ENCODE data around the gene TENT5C. TPM values are rescaled to one million over a fixed set of nuclear protein-coding genes. Genes with fewer than 3 reads are reported as not detected.

Gene TENT5C
- total RNA-seq, 1 experiment from 2014 or later: 1.4 TPM

GRCh38 chr1:117606649-117607430 is 992 bp downstream of the TENT5C start:
- intact Hi-C loops (cut with micrococcal nuclease): no loop called here
- Histone ChIP-seq H3K79me2 (ENCODE audit: insufficient read depth, low read length) (no peaks in the 10 kb centered on the region), H3K9ac (ENCODE audit: low read length) (peak overlapping the region; percentile 42; the same call in 1 of the 2 replicates), H3K4me3 (replicated peaks in 1 of 2; ENCODE audit: low read depth in 1 of 2, low read length in 2 of 2) (peak overlapping the region; percentile 61 to 71), H4K20me1 (ENCODE audit: insufficient read depth) (no peaks in the 10 kb centered on the region), H3K27me3 (ENCODE audit: insufficient read depth, low read length) (no peaks in the 10 kb centered on the region; the same call in 1 of the 2 replicates), H3K36me3 (ENCODE audit: control insufficient read depth in 1 of 2, insufficient read depth in 2 of 2, low read length in 2 of 2) (no peaks in the 10 kb centered on the region), H3K4me2 (ENCODE audit: low read length) (peak overlapping the region; percentile 97), H3K9me3 (ENCODE audit: control insufficient read depth in 1 of 2, insufficient read depth in 1 of 2, low read depth in 1 of 2, low read length in 2 of 2) (no peaks in the 10 kb centered on the region), H3K4me1 (ENCODE audit: control insufficient read depth in 1 of 2, insufficient read depth in 2 of 2, low read length in 2 of 2) (peaks cover 5 to 17% of the 10 kb centered on the region in 2 experiments; a peak in 3 of 4 replicates), H3K27ac (ENCODE audit: low read depth, low read length) (no peak overlapping the region), H3K9me2 (ENCODE audit: insufficient read depth) (no peaks in the 10 kb centered on the region), H2AFZ (ENCODE audit: low read depth, low read length, poor library complexity, severe bottlenecking) (no peak overlapping the region)
- CTCF ChIA-PET: interaction anchor here (1.0 kb wide), 1 partner anchor 152 kb away, joined by 3 read pairs; no protein-coding TSS in a partner anchor
- RAD21 ChIA-PET (ENCODE audit: low non-redundant PET in 1 of 2, low total read pairs in 2 of 2, uncharacterized antibody in 2 of 2, unreplicated experiment in 2 of 2): interaction anchor here in 1 of 2 experiments (0.6 kb wide), 1 partner anchor 87 kb away, joined by 3 read pairs; no protein-coding TSS in a partner anchor
- POLR2A ChIA-PET: interaction anchor here (0.7 to 1.0 kb wide), 3 partner anchors 8 to 74 kb away, joined by 3 read pairs; no protein-coding TSS in a partner anchor
- no peak for TF ChIP-seq JUND (IDR thresholded peaks at IDR 0.05)
- no peak for TF ChIP-seq ZFX (IDR thresholded peaks at IDR 0.05)
- no peak for TF ChIP-seq TCF7L2 (IDR thresholded peaks at IDR 0.05; ENCODE audit: borderline replicate concordance, extremely low read depth, insufficient read depth, insufficient read length)
- no peak for TF ChIP-seq RAD21 (IDR thresholded peaks at IDR 0.05; ENCODE audit: low read depth)
- no TSS peak for BruUV-seq (replicated peaks)
- no peak for DNase-seq (ENCODE audit: low read depth, low spot score)
- no peak for ATAC-seq

GRCh38 chr1:117607471-117607870 is 1.6 kb downstream of the TENT5C start:
- ChIA-PET POLR2A (interaction anchor here (0.7 kb wide), 1 partner anchor 13 kb away, joined by 3 read pairs; no protein-coding TSS in a partner anchor), RAD21 (ENCODE audit: low non-redundant PET in 1 of 2, low total read pairs in 2 of 2, uncharacterized antibody in 2 of 2, unreplicated experiment in 2 of 2) (no interaction called here), CTCF (no interaction called here)
- Histone ChIP-seq H3K9me2 (ENCODE audit: insufficient read depth) (no peaks in the 10 kb centered on the region), H3K9me3 (ENCODE audit: control insufficient read depth in 1 of 2, insufficient read depth in 1 of 2, low read depth in 1 of 2, low read length in 2 of 2) (no peaks in the 10 kb centered on the region), H3K27ac (ENCODE audit: low read depth, low read length) (no peak overlapping the region), H4K20me1 (ENCODE audit: insufficient read depth) (no peaks in the 10 kb centered on the region), H3K9ac (ENCODE audit: low read length) (no peak overlapping the region), H3K36me3 (ENCODE audit: control insufficient read depth in 1 of 2, insufficient read depth in 2 of 2, low read length in 2 of 2) (no peaks in the 10 kb centered on the region), H3K4me3 (replicated peaks in 1 of 2; ENCODE audit: low read depth in 1 of 2, low read length in 2 of 2) (no peak overlapping the region), H2AFZ (ENCODE audit: low read depth, low read length, poor library complexity, severe bottlenecking) (no peak overlapping the region), H3K79me2 (ENCODE audit: insufficient read depth, low read length) (no peaks in the 10 kb centered on the region), H3K4me2 (ENCODE audit: low read length) (no peak overlapping the region), H3K4me1 (ENCODE audit: control insufficient read depth in 1 of 2, insufficient read depth in 2 of 2, low read length in 2 of 2) (peaks cover 6 to 20% of the 10 kb centered on the region in 2 experiments; a peak in 3 of 4 replicates), H3K27me3 (ENCODE audit: insufficient read depth, low read length) (no peaks in the 10 kb centered on the region; the same call in 1 of the 2 replicates)
- no peak for ATAC-seq
- DNase-seq (ENCODE audit: low read depth, low spot score): no peak
- TSS peak; percentile 40 for BruUV-seq (replicated peaks)
- intact Hi-C loops (cut with micrococcal nuclease): no loop called here
- TF ChIP-seq RAD21 (IDR thresholded peaks at IDR 0.05; ENCODE audit: low read depth): no peak
- no peak for TF ChIP-seq SP1 (IDR thresholded peaks at IDR 0.05; ENCODE audit: low read depth)
- no peak for TF ChIP-seq REST (IDR thresholded peaks at IDR 0.05; ENCODE audit: low read depth)
- TF ChIP-seq ATF3 (IDR thresholded peaks at IDR 0.05): no peak
- TF ChIP-seq CEBPB (IDR thresholded peaks at IDR 0.05; ENCODE audit: low read depth): no peak
- no peak for TF ChIP-seq SRF (IDR thresholded peaks at IDR 0.05; ENCODE audit: low read depth)
- no peak for TF ChIP-seq POLR2A (IDR thresholded peaks at IDR 0.05; ENCODE audit: borderline replicate concordance, extremely low read depth, insufficient read depth, insufficient read length)
- no peak for TF ChIP-seq ZFX (IDR thresholded peaks at IDR 0.05)
- no peak for TF ChIP-seq ZBTB33 (IDR thresholded peaks at IDR 0.05; ENCODE audit: extremely low read depth, insufficient replicate concordance, low read length)
